Measurements from ENCODE around the gene GRID2. TPM values are rescaled to one million over a fixed set of nuclear protein-coding genes. Genes with fewer than 3 reads are reported as not detected.

Gene GRID2
- total RNA-seq, 3 donors from 2014 or later, result under 0.01 TPM

- H3K9me3 ChIP-seq, result no peaks in the 10 kb centered on the region
- no peak overlapping the region for H3K4me3 ChIP-seq
- no peaks in the 10 kb centered on the region for H3K36me3 ChIP-seq
- no peak for TF ChIP-seq POLR2A (IDR thresholded peaks at IDR 0.05)
- no peak for TF ChIP-seq POLR2AphosphoS5 (IDR thresholded peaks at IDR 0.05)
- TF ChIP-seq, protein P1, sequence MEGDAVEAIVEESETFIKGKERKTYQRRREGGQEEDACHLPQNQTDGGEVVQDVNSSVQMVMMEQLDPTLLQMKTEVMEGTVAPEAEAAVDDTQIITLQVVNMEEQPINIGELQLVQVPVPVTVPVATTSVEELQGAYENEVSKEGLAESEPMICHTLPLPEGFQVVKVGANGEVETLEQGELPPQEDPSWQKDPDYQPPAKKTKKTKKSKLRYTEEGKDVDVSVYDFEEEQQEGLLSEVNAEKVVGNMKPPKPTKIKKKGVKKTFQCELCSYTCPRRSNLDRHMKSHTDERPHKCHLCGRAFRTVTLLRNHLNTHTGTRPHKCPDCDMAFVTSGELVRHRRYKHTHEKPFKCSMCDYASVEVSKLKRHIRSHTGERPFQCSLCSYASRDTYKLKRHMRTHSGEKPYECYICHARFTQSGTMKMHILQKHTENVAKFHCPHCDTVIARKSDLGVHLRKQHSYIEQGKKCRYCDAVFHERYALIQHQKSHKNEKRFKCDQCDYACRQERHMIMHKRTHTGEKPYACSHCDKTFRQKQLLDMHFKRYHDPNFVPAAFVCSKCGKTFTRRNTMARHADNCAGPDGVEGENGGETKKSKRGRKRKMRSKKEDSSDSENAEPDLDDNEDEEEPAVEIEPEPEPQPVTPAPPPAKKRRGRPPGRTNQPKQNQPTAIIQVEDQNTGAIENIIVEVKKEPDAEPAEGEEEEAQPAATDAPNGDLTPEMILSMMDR (IDR thresholded peaks at IDR 0.05), result no peak
- H3K27me3 ChIP-seq, result no peaks in the 10 kb centered on the region
- H3K27ac ChIP-seq, result no peak overlapping the region
- intact Hi-C loops (cut with DNase I; ENCODE audit: low total_unique reads), result no loop called here
- H3K4me1 ChIP-seq, result no peaks in the 10 kb centered on the region
- DNase-seq (ENCODE audit: low spot score in 2 of 2), result no peak
Observed at GRCh38 chr4:93776386-93777080, 1472.8 kb downstream of the GRID2 start.

DNA sequence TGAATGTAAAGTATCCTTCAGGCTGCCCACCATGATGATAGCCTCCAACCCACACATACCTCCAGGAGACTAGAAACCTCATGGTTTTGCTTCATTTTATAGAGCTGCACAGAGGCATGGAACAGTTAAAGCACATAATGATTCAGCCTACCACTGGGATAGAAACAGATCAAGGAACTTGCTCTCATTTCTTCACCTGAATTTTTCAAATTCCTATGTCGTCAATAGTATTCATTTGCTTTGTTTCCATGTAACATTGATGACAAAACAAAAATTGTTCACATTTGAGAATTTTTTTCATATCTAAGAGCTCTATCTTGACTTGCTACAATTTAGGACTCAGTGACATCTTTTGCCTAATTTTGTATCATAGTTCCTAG, 1473.3 kb downstream of the GRID2 start:
- Histone ChIP-seq H3K27me3 (no peaks in the 10 kb centered on the region), H3K27ac (no peak overlapping the region), H3K4me3 (no peak overlapping the region), H3K4me1 (no peaks in the 10 kb centered on the region), H3K9me3 (no peaks in the 10 kb centered on the region), H3K36me3 (no peaks in the 10 kb centered on the region)
- TF ChIP-seq POLR2AphosphoS5 (IDR thresholded peaks at IDR 0.05) (no peak), POLR2A (IDR thresholded peaks at IDR 0.05) (no peak)
- TF ChIP-seq, protein P1 (IDR thresholded peaks at IDR 0.05), result no peak
- no peak for DNase-seq (ENCODE audit: low spot score in 2 of 2)
- intact Hi-C loops (cut with DNase I; ENCODE audit: low total_unique reads), result no loop called here

DNA sequence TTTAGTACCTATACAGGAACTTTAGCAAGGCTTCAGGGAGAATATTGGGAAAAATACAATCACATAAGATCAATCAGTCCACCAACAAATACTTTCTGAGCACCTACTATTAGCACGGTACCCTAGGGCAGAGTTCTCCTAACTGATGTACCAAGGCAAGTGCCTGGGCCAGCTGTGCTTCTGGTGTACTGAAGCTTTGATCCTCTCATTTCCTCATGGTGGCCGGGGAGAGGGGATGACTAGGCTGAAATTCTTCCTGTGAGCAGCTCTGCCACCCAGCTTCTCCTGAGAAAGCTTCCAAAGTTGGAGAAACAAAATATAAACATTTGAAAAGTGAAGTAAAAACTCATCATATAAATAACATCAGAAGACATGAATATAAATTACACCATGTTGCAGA, 1475.5 kb downstream of the GRID2 start:
- Histone ChIP-seq H3K27ac (no peak overlapping the region), H3K27me3 (no peaks in the 10 kb centered on the region), H3K36me3 (no peaks in the 10 kb centered on the region), H3K9me3 (no peaks in the 10 kb centered on the region), H3K4me3 (no peak overlapping the region), H3K4me1 (no peaks in the 10 kb centered on the region)
- no peak for DNase-seq (ENCODE audit: low spot score in 2 of 2)
- intact Hi-C loops (cut with DNase I; ENCODE audit: low total_unique reads), result no loop called here
- TF ChIP-seq POLR2A (IDR thresholded peaks at IDR 0.05), result no peak
- TF ChIP-seq, protein P1 (IDR thresholded peaks at IDR 0.05), result no peak
- TF ChIP-seq POLR2AphosphoS5 (IDR thresholded peaks at IDR 0.05), result no peak

- DNase-seq (ENCODE audit: low spot score in 2 of 2), result no peak
- intact Hi-C loops (cut with DNase I; ENCODE audit: low total_unique reads), result no loop called here
- Histone ChIP-seq H3K27me3 (no peaks in the 10 kb centered on the region), H3K27ac (no peak overlapping the region), H3K9me3 (no peaks in the 10 kb centered on the region), H3K4me3 (no peak overlapping the region), H3K4me1 (no peaks in the 10 kb centered on the region), H3K36me3 (no peaks in the 10 kb centered on the region)
- TF ChIP-seq POLR2A (IDR thresholded peaks at IDR 0.05), result no peak
- TF ChIP-seq, protein P1 (IDR thresholded peaks at IDR 0.05), result no peak
- TF ChIP-seq POLR2AphosphoS5 (IDR thresholded peaks at IDR 0.05), result no peak
Observed at GRCh38 chr4:93780080-93780479, 1476.3 kb downstream of the GRID2 start.

GRCh38 chr4:93781198-93781597, 1477.4 kb downstream of the GRID2 start:
- Histone ChIP-seq H3K9me3 (no peaks in the 10 kb centered on the region), H3K4me3 (no peak overlapping the region), H3K36me3 (no peaks in the 10 kb centered on the region), H3K4me1 (no peaks in the 10 kb centered on the region), H3K27ac (no peak overlapping the region), H3K27me3 (no peaks in the 10 kb centered on the region)
- DNase-seq (ENCODE audit: low spot score in 2 of 2), result no peak
- intact Hi-C loops (cut with DNase I; ENCODE audit: low total_unique reads), result no loop called here
- TF ChIP-seq, protein P1 (IDR thresholded peaks at IDR 0.05), result no peak
- no peak for TF ChIP-seq POLR2AphosphoS5 (IDR thresholded peaks at IDR 0.05)
- no peak for TF ChIP-seq POLR2A (IDR thresholded peaks at IDR 0.05)

All from breast epithelium (tissue), 4 donors.